HEK293 (cell line): Measurements from ENCODE around the gene SLC19A1.

Experiments
- CTCF ChIA-PET: fragments of 350-600 bp; formaldehyde crosslinking; extraction: SDS; loops from one replicate; lab custom pipeline; 2021; ENCODE audit warnings: antibody characterized with exemption; lab: Yijun Ruan, JAX
- POLR2A ChIA-PET: fragments of 300-600 bp; formaldehyde crosslinking; extraction: SDS; loops from one replicate; lab custom pipeline; 2020; ENCODE audit warnings: antibody characterized with exemption, inconsistent platforms; lab: Yijun Ruan, JAX
- H3K27ac ChIP-seq: fragments of 200-500 bp; sonication (Bioruptor generic); 2 replicates; pipeline ENCODE4 v1.5.1; 2014; ENCODE audit warnings: low read depth, low read length, control low read depth, inconsistent platforms; ENCODE audit errors: extremely low read depth
- H3K36me3 ChIP-seq, 2 experiments: fragments of 200-500 bp in 1 of 2; sonication (Bioruptor generic) in 1 of 2; 1 replicate in 1 of 2; 2 replicates in 1 of 2; pipeline ENCODE4 v1.5.1; 2014 to 2017; ENCODE audit warnings: inconsistent platforms in 2 of 2, low read length in 2 of 2; ENCODE audit not compliant: control insufficient read depth in 2 of 2, insufficient read depth in 1 of 2
- H3K4me1 ChIP-seq: fragments of 200-500 bp; sonication (Bioruptor generic); 2 replicates; pipeline ENCODE4 v1.5.1; 2014; ENCODE audit warnings: mild to moderate bottlenecking, low read length, inconsistent platforms; ENCODE audit not compliant: control insufficient read depth, insufficient read depth
- H3K4me3 ChIP-seq: 2 replicates; pipeline ENCODE4 v1.5.1; 2011; ENCODE audit warnings: low read depth, mild to moderate bottlenecking, control low read depth, low read length, moderate library complexity
- H3K9me3 ChIP-seq: fragments of 200-500 bp; sonication (Bioruptor generic); 2 replicates; pipeline ENCODE4 v1.5.1; 2014; ENCODE audit warnings: low read depth, low read length, inconsistent platforms; ENCODE audit not compliant: control insufficient read depth, insufficient read depth
- PBX3 ChIP-seq: sonication (generic); formaldehyde crosslinking; IDR thresholded peaks from 2 replicates; pipeline ENCODE4 v1.8.1; 2022; ENCODE audit warnings: mild to moderate bottlenecking, moderate library complexity, missing genetic modification reagents
- ZIC2 ChIP-seq: fragments of 450-650 bp; formaldehyde crosslinking; IDR thresholded peaks from 2 replicates; pipeline ENCODE4 v1.5.1; 2016; ENCODE audit warnings: missing biosample characterization, missing genetic modification characterization
- ZNF112 ChIP-seq: fragments of 450-650 bp; formaldehyde crosslinking; IDR thresholded peaks from 2 replicates; pipeline ENCODE4 v1.5.0; 2017; ENCODE audit warnings: missing biosample characterization, missing genetic modification characterization
- ZNF148 ChIP-seq: fragments of 450-650 bp; formaldehyde crosslinking; IDR thresholded peaks from 2 replicates; pipeline ENCODE4 v1.5.0; 2017; ENCODE audit warnings: missing biosample characterization, missing genetic modification characterization, borderline replicate concordance
- ZNF239 ChIP-seq: fragments of 450-650 bp; formaldehyde crosslinking; IDR thresholded peaks from 2 replicates; pipeline ENCODE4 v1.5.1; 2016; ENCODE audit warnings: missing biosample characterization, missing genetic modification characterization
- ZNF324 ChIP-seq: fragments of 450-650 bp; formaldehyde crosslinking; IDR thresholded peaks from 2 replicates; pipeline ENCODE4 v1.5.1; 2016; ENCODE audit warnings: missing biosample characterization, missing genetic modification characterization
- ZNF48 ChIP-seq: fragments of 450-650 bp; formaldehyde crosslinking; IDR thresholded peaks from 2 replicates; pipeline ENCODE4 v1.5.1; 2016; ENCODE audit warnings: missing biosample characterization, missing genetic modification characterization
- ZNF548 ChIP-seq: fragments of 450-650 bp; formaldehyde crosslinking; IDR thresholded peaks from 2 replicates; pipeline ENCODE4 v1.5.1; 2016; ENCODE audit warnings: missing biosample characterization, missing genetic modification characterization
- ZNF654 ChIP-seq: fragments of 450-650 bp; formaldehyde crosslinking; IDR thresholded peaks from 2 replicates; pipeline ENCODE4 v1.5.1; 2016; ENCODE audit warnings: low read depth, missing biosample characterization, missing genetic modification characterization
- TF ChIP-seq, protein P1 (sequence below): fragments of 450-650 bp; formaldehyde crosslinking; IDR thresholded peaks from 2 replicates; pipeline ENCODE4 v1.5.1; 2016; ENCODE audit warnings: missing biosample characterization, missing genetic modification characterization
- TF ChIP-seq, protein P2 (sequence below): fragments of 450-650 bp; IDR thresholded peaks from 2 replicates; pipeline ENCODE4 v1.5.1; 2018; ENCODE audit warnings: missing biosample characterization, missing genetic modification characterization

The SLC19A1 gene

GRCh38 chr21:45496151-45496967, 45.9 kb downstream of the SLC19A1 start:
- peaks cover 0 to 42% of the 10 kb centered on the region in 2 experiments; a peak in 1 of 3 replicates for H3K36me3 ChIP-seq
- POLR2A ChIA-PET = no interaction called here
- CTCF ChIA-PET = no interaction called here
- no peak overlapping the region for H3K4me3 ChIP-seq
- H3K27ac ChIP-seq = no peak overlapping the region
- TF ChIP-seq ZNF548 (tag by site-specific recombination) = no peak
- TF ChIP-seq, protein P1, sequence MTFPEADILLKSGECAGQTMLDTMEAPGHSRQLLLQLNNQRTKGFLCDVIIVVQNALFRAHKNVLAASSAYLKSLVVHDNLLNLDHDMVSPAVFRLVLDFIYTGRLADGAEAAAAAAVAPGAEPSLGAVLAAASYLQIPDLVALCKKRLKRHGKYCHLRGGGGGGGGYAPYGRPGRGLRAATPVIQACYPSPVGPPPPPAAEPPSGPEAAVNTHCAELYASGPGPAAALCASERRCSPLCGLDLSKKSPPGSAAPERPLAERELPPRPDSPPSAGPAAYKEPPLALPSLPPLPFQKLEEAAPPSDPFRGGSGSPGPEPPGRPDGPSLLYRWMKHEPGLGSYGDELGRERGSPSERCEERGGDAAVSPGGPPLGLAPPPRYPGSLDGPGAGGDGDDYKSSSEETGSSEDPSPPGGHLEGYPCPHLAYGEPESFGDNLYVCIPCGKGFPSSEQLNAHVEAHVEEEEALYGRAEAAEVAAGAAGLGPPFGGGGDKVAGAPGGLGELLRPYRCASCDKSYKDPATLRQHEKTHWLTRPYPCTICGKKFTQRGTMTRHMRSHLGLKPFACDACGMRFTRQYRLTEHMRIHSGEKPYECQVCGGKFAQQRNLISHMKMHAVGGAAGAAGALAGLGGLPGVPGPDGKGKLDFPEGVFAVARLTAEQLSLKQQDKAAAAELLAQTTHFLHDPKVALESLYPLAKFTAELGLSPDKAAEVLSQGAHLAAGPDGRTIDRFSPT (tag by site-specific recombination) = no peak
- TF ChIP-seq ZIC2 (tag by site-specific recombination) = peak; percentile 36
- no peaks in the 10 kb centered on the region for H3K9me3 ChIP-seq
- H3K4me1 ChIP-seq = no peaks in the 10 kb centered on the region

GRCh38 chr21:45494851-45495680, 47.2 kb downstream of the SLC19A1 start:
- POLR2A ChIA-PET = no interaction called here
- H3K36me3 ChIP-seq = peaks cover 0 to 42% of the 10 kb centered on the region in 2 experiments; a peak in 1 of 3 replicates
- H3K9me3 ChIP-seq = no peaks in the 10 kb centered on the region
- CTCF ChIA-PET = no interaction called here
- H3K4me1 ChIP-seq = no peaks in the 10 kb centered on the region
- no peak overlapping the region for H3K4me3 ChIP-seq
- no peak overlapping the region for H3K27ac ChIP-seq
- TF ChIP-seq ZNF654 (tag by site-specific recombination) (no peak), PBX3 (CRISPR knock-in tag) (no peak), ZNF48 (tag by site-specific recombination) (no peak), ZNF112 (tag by site-specific recombination) (no peak), ZNF239 (tag by site-specific recombination) (no peak), ZNF324 (tag by site-specific recombination) (no peak), ZNF148 (tag by site-specific recombination) (no peak)
- TF ChIP-seq, protein P2, sequence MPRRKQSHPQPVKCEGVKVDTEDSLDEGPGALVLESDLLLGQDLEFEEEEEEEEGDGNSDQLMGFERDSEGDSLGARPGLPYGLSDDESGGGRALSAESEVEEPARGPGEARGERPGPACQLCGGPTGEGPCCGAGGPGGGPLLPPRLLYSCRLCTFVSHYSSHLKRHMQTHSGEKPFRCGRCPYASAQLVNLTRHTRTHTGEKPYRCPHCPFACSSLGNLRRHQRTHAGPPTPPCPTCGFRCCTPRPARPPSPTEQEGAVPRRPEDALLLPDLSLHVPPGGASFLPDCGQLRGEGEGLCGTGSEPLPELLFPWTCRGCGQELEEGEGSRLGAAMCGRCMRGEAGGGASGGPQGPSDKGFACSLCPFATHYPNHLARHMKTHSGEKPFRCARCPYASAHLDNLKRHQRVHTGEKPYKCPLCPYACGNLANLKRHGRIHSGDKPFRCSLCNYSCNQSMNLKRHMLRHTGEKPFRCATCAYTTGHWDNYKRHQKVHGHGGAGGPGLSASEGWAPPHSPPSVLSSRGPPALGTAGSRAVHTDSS = no peak
